B cell (primary cell): ENCODE data around the gene ZNF277. TPM values are rescaled to one million over a fixed set of nuclear protein-coding genes. Genes with fewer than 3 reads are reported as not detected.
"Not testable (repeated sequence)": the region's sequence is repeated elsewhere in the genome, so short reads cannot be mapped to it uniquely, and the experiment has no call there.

Experiments
- ATAC-seq: fragments of 200-7000 bp; cut with Tn5 transposase; one replicate; pipeline ENCODE4 v1.10.0; 2021; ENCODE audit warnings: low read depth, mild to moderate bottlenecking, moderate number of reproducible peaks, moderate library complexity
- CTCF ChIA-PET: fragments of 350-600 bp; sonication (Branson Sonifier 250); formaldehyde crosslinking; loops from one replicate; lab custom pipeline; 2021; ENCODE audit warnings: antibody characterized with exemption, inconsistent platforms; lab: Charles Lee
- POLR2A ChIA-PET: fragments of 350-600 bp; sonication (Branson Sonifier 250); formaldehyde crosslinking; loops from one replicate; lab custom pipeline; 2021; ENCODE audit warnings: antibody characterized with exemption; lab: Charles Lee
- DNase-seq: peaks from one replicate; pipeline ENCODE4 v3.0.0; 2013
- H2AFZ ChIP-seq: 2 replicates; pipeline ENCODE4 v1.6.1; 2012; ENCODE audit warnings: mild to moderate bottlenecking, low read depth, low read length; ENCODE audit not compliant: insufficient read depth, poor library complexity, severe bottlenecking
- H3K27ac ChIP-seq, 2 donors: 1 replicate in 1 of 2; 2 replicates in 1 of 2; pipeline ENCODE4 v1.5.1; 2012 to 2013; ENCODE audit warnings: low read length in 2 of 2, mild to moderate bottlenecking in 2 of 2, moderate library complexity in 1 of 2
- H3K27me3 ChIP-seq, 4 experiments: fragments of 200-600 bp in 1 of 4; sonication (generic) in 1 of 4; replicated peaks in 1 of 4; 1 replicate in 2 of 4; 2 replicates in 2 of 4; pipeline versions ENCODE4 v1.6.1 to v1.7.0; 2013 to 2016; ENCODE audit warnings: low read length in 3 of 4, mild to moderate bottlenecking in 2 of 4, mixed read lengths in 1 of 4, moderate library complexity in 1 of 4; ENCODE audit not compliant: insufficient read depth in 4 of 4, control insufficient read depth in 3 of 4; ENCODE audit errors: control extremely low read depth in 1 of 4
- H3K36me3 ChIP-seq, 2 experiments: replicated peaks in 1 of 2; 1 replicate in 1 of 2; 2 replicates in 1 of 2; pipeline versions ENCODE4 v1.6.1 to v1.7.1; 2013; ENCODE audit warnings: low read length in 1 of 2; ENCODE audit not compliant: insufficient read depth in 2 of 2, control insufficient read depth in 1 of 2; ENCODE audit errors: control extremely low read depth in 1 of 2, extremely low read depth in 1 of 2
- H3K4me1 ChIP-seq, 2 donors: fragments of 200-600 bp in 1 of 2; sonication (generic) in 1 of 2; 1 replicate in 1 of 2; 2 replicates in 1 of 2; pipeline versions ENCODE4 v1.5.1 to v1.6.1; 2013 to 2017; ENCODE audit warnings: low read length in 2 of 2; ENCODE audit not compliant: control insufficient read depth in 2 of 2, insufficient read depth in 2 of 2
- H3K4me2 ChIP-seq: replicated peaks from 2 replicates; pipeline ENCODE3; 2012; ENCODE audit warnings: mild to moderate bottlenecking, low read depth, low read length; ENCODE audit not compliant: poor library complexity, severe bottlenecking
- H3K4me3 ChIP-seq, 5 experiments: fragments of 200-600 bp in 1 of 5; sonication (generic) in 1 of 5; 1 replicate in 3 of 5; 2 replicates in 2 of 5; pipeline versions ENCODE4 v1.5.1 to v1.7.0; 2011 to 2016; ENCODE audit warnings: low read length in 4 of 5, mild to moderate bottlenecking in 4 of 5, low read depth in 2 of 5, control low read depth in 1 of 5, moderate library complexity in 1 of 5; ENCODE audit not compliant: insufficient read depth in 1 of 5; ENCODE audit errors: control extremely low read depth in 1 of 5, extremely low read depth in 1 of 5
- H3K79me2 ChIP-seq: fragments of 200-600 bp; sonication (generic); one replicate; pipeline ENCODE4 v1.6.0; 2016; ENCODE audit warnings: low read length; ENCODE audit not compliant: control insufficient read depth, insufficient read depth
- H3K9ac ChIP-seq: fragments of 200-600 bp; sonication (generic); 2 replicates; pipeline ENCODE4 v1.6.1; 2017; ENCODE audit warnings: mild to moderate bottlenecking, low read length, moderate library complexity
- H3K9me3 ChIP-seq, 3 donors: one replicate each; pipeline versions ENCODE4 v1.6.1 to v1.7.1; 2013; ENCODE audit warnings: low read length in 2 of 3; ENCODE audit not compliant: control insufficient read depth in 2 of 3, insufficient read depth in 1 of 3; ENCODE audit errors: control extremely low read depth in 1 of 3
- H4K20me1 ChIP-seq: 2 replicates; pipeline ENCODE4 v1.6.0; 2012; ENCODE audit warnings: mild to moderate bottlenecking, low read length; ENCODE audit not compliant: insufficient read depth, control insufficient read depth, poor library complexity, severe bottlenecking
- H3K27ac Mint-ChIP-seq: one replicate; pipeline ENCODE4 v1.8.0; 2021; ENCODE audit warnings: mixed read lengths
- H3K27me3 Mint-ChIP-seq: one replicate; pipeline ENCODE4 v1.8.0; 2021; ENCODE audit warnings: mixed read lengths
- H3K4me1 Mint-ChIP-seq: one replicate; pipeline ENCODE4 v1.8.0; 2021; ENCODE audit warnings: mixed read lengths
- H3K4me3 Mint-ChIP-seq: one replicate; pipeline ENCODE4 v1.8.0; 2021; ENCODE audit warnings: mixed read lengths
- H3K9me3 Mint-ChIP-seq: one replicate; pipeline ENCODE4 v1.8.0; 2022; ENCODE audit warnings: mixed read lengths; ENCODE audit not compliant: insufficient read depth
- CTCF ChIP-seq: fragments of 200-600 bp; IDR thresholded peaks from one replicate; pipeline ENCODE4 v1.8.0; 2022; ENCODE audit warnings: antibody characterized with exemption, mild to moderate bottlenecking
- EZH2 ChIP-seq: IDR thresholded peaks from 2 replicates; pipeline ENCODE4 v1.6.1; 2012; ENCODE audit warnings: borderline replicate concordance, low read depth, mild to moderate bottlenecking, moderate library complexity, low read length; ENCODE audit not compliant: insufficient read depth, poor library complexity, severe bottlenecking
- WGBS: methylation state at CpG from one replicate; pipeline ENCODE4 v1.1.5; 2013; ENCODE audit warnings: missing lambda C conversion rate; ENCODE audit not compliant: insufficient coverage; 5-methylcytosine and 5-hydroxymethylcytosine counted together
- intact Hi-C: fragments of 100-400 bp; cut with micrococcal nuclease; formaldehyde crosslinking; loops from one replicate; pipeline ENCODE4 v1.10.0; 2022
- polyA plus RNA-seq: library from polyadenylated mRNA; depleted of rRNA; stranded (reverse); fragments of >200 nt; gene quantifications from 2 replicates; pipeline ENCODE4 v1.2.3, GENCODE V29; 2012
- total RNA-seq, 2 donors: library from RNA; stranded (reverse); fragments of 120-200 nt in 1 of 2; gene quantifications; 1 replicate in 1 of 2; 2 replicates in 1 of 2; pipeline versions ENCODE4 v1.2.3 to v1.2.4, GENCODE V29; 2013 to 2022

ZNF277 gene
- total and polyA plus RNA-seq, 2 donors (not counting 1 experiment from before 2014, with no cell fraction given), result 9.5 to 18.6 TPM

GRCh38 chr7:112386619-112387018 is 180.1 kb downstream of the ZNF277 start:
- DNase-seq (no peak), ATAC-seq (no peak)
- H3K4me3 Mint-ChIP-seq, result no peak overlapping the region
- H3K27me3 Mint-ChIP-seq, result peaks cover 10% of the 10 kb centered on the region
- H3K79me2 ChIP-seq, result no peaks in the 10 kb centered on the region
- H3K9me3 ChIP-seq, result no peaks in the 10 kb centered on the region
- intact Hi-C loops, result no loop called here
- POLR2A ChIA-PET, result no interaction called here
- no peaks in the 10 kb centered on the region for H4K20me1 ChIP-seq
- no peak overlapping the region for H3K27ac Mint-ChIP-seq
- no peak overlapping the region for H3K27ac ChIP-seq
- H3K4me1 ChIP-seq, result no peaks in the 10 kb centered on the region
- H3K4me1 Mint-ChIP-seq, result peaks cover 2% of the 10 kb centered on the region
- H3K4me3 ChIP-seq, result no peak overlapping the region
- H3K36me3 ChIP-seq, result no peaks in the 10 kb centered on the region
- no peak overlapping the region for H3K4me2 ChIP-seq
- peaks cover 0 to 5% (median 1%) of the 10 kb centered on the region in 4 experiments for H3K27me3 ChIP-seq
- H2AFZ ChIP-seq, result no peak overlapping the region
- H3K9ac ChIP-seq, result no peak overlapping the region
- H3K9me3 Mint-ChIP-seq, result no peaks in the 10 kb centered on the region
- CTCF ChIA-PET, result no interaction called here
- no peak for TF ChIP-seq CTCF
- TF ChIP-seq EZH2, result no peak
- WGBS, result no CpG with 5 or more reads among the region's 1 CpG

- Mint-ChIP-seq H3K27ac (no peak overlapping the region), H3K4me1 (peaks cover 11% of the 10 kb centered on the region), H3K27me3 (peaks cover 5% of the 10 kb centered on the region), H3K9me3 (no peaks in the 10 kb centered on the region), H3K4me3 (peak overlapping the region; percentile 81)
- Histone ChIP-seq H3K9ac (no peak overlapping the region), H3K4me2 (no peak overlapping the region), H3K4me3 (no peak overlapping the region), H3K79me2 (no peaks in the 10 kb centered on the region), H3K9me3 (no peaks in the 10 kb centered on the region), H3K4me1 (peaks cover 4 to 7% of the 10 kb centered on the region in 2 donors), H4K20me1 (no peaks in the 10 kb centered on the region), H3K27ac (no peak overlapping the region), H3K36me3 (no peaks in the 10 kb centered on the region), H2AFZ (no peak overlapping the region), H3K27me3 (peaks cover 0 to 5% (median 1%) of the 10 kb centered on the region in 4 experiments)
- no peak for ATAC-seq
- ChIA-PET CTCF (no interaction called here), POLR2A (no interaction called here)
- DNase-seq, result peak; percentile 10
- TF ChIP-seq CTCF (no peak), EZH2 (no peak)
- intact Hi-C loops, result loop anchor here (2.0 kb wide), 1 partner anchor 827 kb away; the partner anchor contains the start of gene IMMP2L
- WGBS, result 100% methylated on average over 3 of the region's 6 CpGs
These were observed 183.7 kb downstream of the ZNF277 start for GRCh38 chr7:112390167-112390566.

GRCh38 chr7:112391079-112391821 is 184.8 kb downstream of the ZNF277 start:
- H3K9me3 Mint-ChIP-seq, CTCF ChIA-PET, H4K20me1 ChIP-seq, H3K27me3 ChIP-seq, H3K4me1 ChIP-seq, H3K9me3 ChIP-seq, H3K36me3 ChIP-seq, H3K27me3 Mint-ChIP-seq, H3K79me2 ChIP-seq, ATAC-seq: not testable (repeated sequence)
- DNase-seq, result peak; percentile 67
- POLR2A ChIA-PET, result interaction anchor here (0.8 kb wide), 1 partner anchor 185 kb away, joined by 3 read pairs; the partner anchor contains the start of genes DOCK4 and ZNF277
- WGBS, result 4% methylated on average over 36 of the region's 69 CpGs
- Histone ChIP-seq H3K9ac (peak overlapping the region; percentile 62), H3K4me3 (peak overlapping the region; percentile 31 to 71 (median 56)), H3K27ac (peak overlapping the region; percentile 39 to 42), H3K4me2 (peak overlapping the region; percentile 79), H2AFZ (peak overlapping the region; percentile 76)
- Mint-ChIP-seq H3K4me1 (peaks cover 11% of the 10 kb centered on the region), H3K27ac (peak overlapping the region; percentile 57), H3K4me3 (peak overlapping the region; percentile 81)
- intact Hi-C loops, result loop anchor here (1.0 to 2.0 kb wide), 3 partner anchors 59 to 828 kb away; partner anchors contain the start of genes DOCK4, IFRD1, IMMP2L and ZNF277
